ENCODE measurements around the gene GRM7.

GRM7 gene

DNA sequence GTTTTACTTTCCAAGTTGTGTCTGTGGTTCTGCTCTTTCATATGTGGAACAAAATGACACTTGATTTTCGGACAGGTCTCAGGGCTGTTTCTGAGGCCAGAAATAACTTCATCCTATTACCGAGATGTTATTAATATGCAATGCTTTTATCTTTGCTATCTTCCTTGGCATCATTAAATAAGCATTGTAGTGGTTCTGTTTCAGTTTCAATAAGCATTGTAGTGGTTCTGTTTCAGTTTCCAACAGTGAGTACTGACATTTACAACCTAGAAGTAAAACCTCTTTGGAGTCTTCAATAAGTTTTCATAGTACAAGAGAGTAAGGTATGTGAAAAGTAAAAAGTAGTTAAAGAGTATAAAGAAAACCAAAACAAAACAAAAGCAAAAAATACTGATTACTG lies 746.2 kb downstream of the GRM7 start:
- no peak for DNase-seq

DNA sequence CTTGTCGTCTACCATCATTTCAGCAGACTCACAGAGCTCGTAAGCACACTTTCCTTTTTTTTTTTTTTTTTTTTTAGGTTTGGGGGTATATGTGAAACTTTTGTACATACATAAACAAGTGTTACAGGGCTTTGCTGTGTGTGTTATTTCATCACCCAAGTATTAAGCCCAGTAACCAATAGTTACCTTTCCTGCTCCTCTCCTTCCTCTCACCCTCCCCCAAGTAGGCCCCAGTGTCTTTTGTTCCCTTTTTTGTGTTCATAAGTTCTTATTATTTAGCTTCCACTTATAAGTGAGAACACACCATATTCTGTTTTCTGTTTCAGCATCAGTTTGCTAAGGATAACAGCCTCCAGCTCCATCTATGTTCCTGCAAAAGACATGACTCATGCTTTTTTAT lies 746.8 kb downstream of the GRM7 start:
- DNase-seq: no peak

DNA sequence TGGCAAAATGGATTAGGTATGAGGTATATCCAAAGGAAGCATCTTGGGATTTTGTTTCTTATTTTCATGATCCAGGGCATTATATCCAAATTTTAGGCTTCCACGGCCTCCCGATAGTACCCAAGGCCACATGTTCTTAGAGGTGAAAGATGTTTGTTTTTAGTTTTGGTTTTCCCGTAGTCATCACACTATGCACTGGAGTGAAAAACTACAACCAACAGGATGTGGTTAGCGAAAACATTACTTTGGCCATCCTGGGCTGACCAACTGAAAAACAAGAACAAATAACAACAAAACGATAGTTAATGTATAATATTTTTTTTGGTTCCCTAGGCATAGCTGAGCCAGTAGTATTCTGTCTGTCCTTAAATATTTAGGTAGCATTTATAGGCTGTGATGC lies 749.7 kb downstream of the GRM7 start:
- no peak for DNase-seq

DNA sequence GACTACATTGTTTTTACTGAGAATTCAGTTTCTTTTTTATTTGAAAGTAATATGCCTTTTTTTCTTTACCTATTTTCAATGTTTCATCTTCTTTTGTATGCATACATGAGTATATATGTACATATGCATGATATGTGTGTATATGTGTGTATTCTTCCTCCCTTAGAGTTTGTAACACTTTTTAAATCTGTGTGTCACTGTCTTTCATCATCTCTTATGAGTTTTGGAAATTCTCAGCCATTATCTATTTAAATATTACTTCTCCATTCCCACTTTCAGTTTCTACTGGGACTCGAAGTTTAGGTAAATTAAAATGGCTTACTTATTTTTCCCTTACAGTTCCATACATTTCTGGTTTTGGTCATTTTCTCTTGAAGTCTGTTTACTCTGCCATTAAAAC lies 754.1 kb downstream of the GRM7 start:
- no peak for DNase-seq

DNA sequence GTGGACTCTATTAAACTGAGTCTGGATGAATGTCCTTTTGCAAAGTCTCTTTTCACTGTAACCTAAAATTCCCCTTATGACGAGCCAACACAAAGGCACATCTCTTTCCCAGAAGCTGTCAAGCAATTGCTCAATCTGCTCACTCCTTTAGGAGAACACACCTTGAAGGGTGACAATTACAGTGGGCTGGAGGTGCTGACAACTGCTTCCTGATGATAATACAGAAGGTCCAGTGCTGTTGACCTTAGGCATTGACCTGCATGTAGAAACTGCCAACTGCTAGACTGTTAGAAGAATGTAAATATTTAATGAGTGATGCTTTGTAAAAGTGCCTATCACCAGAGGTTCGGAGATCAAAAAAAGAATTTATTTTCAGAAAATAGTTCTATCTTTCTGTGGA lies 757.7 kb downstream of the GRM7 start:
- no peak for DNase-seq

DNA sequence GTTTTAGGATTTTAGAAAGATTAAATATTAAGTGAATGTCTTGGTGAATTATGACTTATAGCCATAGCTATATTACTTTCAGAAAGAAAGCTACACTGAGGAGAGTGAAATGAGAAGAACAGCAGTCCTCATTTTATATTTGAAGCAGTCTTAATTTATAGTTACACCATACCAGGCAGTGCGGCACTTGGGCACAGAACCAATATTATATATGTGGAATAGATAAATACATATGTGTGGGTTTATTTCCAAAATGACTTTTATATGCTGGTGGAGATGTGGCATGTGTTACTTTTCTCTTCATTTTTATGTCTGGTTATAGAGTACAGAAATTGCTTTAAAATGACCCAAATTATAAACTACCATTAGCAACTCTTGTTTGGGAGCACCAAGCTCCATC lies 759.5 kb downstream of the GRM7 start:
- DNase-seq: no peak

DNA sequence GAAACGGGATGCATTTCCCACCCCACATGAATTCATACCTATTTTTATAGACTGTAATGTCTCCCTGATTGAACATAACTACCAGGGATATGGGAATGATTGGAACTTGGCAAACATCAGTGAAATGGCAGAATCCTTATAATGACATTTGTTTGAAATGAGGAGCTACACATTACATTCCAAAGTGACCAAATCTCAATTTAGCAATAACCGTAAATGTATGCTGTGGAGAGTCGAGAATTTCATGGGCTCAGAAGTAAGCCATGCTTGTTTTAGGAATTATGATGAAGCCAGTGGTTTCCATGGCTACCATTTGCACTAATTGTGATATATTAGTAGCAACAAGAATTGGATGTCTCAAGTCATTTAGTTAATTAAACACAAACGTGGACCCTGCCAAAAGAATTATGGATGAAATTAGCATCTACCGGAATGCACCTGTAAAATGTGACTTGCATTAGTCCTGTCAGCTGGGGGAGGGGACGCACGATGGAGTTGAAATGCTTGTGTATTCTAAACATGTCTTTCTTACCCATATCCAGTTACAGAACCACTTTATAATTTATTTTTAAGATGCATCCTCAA lies 760.2 kb downstream of the GRM7 start:
- DNase-seq: no peak

DNA sequence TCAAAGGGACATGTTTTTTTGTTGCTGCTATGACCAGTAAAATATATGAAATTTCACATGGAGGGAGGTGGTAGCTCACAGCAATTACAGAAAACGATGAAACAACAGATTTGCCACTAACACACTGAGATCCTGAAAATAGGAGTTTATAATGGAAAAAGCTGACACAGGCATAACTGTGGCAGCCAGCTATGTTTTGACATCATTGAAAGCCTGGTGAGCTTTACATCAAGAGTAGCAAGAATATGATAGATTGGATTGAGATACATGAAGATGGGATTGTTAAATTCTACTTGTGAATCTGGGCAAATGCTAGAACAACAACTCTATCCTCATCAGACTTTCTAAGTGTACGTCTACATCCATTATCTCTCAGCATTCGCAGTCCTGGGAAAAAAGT lies 760.7 kb downstream of the GRM7 start:
- no peak for DNase-seq

DNA sequence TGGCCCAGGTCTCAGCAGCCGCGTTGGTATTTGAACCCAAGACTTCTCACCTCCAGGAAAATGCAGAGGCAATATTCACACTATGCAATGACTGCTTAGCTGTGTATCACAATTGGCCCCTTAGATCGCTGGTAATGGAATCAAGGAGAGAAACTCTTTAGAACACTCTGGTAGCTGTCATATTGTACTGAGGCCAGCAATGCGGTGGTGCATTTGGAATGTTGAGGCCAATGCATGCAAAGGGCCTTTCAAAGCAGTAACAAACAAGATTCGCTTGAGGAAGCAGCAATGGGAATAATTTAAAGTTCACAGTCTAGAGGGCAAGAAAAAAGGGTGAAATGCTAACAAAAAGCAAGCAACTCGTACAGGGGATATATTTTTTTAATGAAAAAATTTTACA lies 764.1 kb downstream of the GRM7 start:
- DNase-seq: no peak

DNA sequence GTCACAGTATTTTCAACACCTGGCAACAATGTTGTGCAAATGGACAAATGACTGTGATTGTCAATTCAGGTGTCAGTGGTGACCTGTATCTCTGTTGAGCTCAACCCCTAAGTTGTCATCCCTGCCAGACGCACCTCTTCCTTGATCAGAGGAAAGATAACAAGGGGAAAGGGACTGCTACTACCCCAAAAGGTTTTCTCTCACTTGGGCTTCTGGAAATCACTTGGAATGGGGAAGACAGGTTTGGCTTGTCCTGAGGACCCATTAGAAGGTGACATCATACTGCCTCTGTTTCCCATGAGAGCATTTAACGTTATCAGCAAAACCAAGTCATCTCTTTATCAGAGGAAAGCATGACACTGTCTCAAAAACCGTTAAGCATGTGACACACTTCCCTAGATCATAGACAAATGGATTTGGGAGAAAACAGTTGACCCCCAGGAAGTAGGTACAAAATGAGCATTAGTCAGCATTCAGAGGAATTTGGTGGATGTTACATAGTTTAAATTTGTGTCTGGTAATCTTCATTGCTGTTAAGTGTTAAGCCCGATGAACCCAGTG lies 769.5 kb downstream of the GRM7 start:
- no peak for DNase-seq

DNA sequence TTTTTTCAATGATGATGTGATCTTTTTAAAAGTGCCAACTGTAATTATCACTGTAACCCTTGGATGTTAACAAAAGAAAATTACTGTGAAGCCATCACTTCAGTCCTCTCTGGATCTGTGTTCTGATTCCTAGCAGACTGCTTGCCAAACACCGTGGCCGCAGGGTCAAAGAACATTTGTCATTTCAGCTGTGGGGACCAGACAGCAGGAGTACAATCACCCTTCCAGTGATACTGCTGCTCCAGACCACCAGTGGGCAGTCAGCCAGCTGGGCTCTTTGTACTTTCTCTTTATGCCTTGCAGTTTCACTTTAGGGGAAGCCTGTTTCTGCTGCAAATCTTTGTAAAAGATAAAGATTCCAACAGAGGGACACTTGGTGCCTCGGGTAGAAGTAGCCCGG lies 770.0 kb downstream of the GRM7 start:
- DNase-seq: no peak

DNA sequence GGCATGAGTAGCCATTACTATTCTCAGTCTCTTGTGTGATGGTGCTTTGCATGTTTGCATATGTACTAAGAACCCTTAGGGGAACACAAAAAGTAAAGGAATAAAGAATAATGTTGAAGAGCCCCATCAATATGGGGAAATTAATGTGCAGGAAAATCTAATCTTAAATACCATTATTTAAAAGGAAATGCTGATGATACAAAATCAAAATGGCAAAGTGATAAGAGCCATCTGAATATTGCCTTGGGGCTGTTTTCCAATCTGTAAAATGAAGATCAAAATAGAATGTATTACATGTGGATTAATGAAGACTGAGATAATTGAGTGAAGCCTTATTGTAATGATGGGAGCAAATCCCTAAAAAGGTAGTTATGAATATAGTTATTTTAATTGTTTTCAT lies 771.4 kb downstream of the GRM7 start:
- no peak for DNase-seq

DNA sequence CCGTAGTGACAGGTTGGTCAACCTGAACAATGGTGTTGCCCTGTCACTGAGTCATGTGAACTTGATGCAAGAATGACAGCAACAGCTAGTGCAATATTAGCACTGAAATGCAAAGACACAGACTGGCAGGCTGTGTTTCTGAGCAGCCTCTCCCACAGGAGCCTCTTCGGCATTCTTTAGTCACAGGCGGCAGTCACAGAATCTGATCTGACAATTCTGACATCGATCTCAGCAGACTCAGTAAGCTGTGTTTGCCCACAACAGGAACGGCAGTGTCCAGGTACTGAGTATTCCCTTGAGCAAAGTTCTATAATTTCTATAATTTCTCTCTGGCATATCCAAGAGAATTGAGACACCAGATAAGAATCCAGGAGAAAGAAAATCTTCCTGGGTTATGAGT lies 776.8 kb downstream of the GRM7 start:
- DNase-seq: no peak

DNA sequence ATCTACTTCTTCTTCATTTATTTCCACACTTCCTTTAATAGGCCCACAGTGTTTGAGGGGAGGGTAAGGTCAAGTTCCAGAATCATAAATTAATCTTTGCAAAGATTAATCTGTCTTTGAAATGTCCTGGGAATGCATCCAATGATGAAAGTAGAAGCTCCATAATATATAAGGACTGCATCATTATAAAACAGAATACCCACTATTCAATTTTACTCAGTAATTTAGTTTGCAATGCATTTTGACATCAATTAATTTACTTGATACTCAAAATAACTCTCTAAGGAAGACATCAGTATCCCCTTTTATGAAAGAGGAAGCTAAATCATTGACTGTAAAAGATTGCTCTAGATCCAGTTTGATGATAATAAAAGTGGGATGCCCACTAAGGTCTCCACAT lies 777.2 kb downstream of the GRM7 start:
- no peak for DNase-seq

DNA sequence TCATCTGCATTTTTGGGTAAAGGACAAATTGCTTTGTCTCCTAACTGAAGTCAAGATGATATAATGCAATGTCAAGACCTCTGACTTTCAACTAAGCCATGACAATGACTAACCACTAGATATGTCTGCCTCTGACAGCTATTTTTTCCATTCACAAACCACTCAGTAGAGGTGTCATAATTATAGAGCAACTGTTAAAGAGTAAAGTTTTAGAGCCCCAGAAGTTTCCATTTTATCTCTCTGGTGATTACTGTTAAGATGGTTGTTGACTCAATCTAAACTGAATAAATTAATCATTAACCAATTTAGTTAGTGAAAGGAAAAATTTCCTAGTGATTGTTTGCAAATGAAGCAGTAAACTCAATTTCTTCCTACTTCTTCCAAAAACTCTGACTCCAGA lies 779.9 kb downstream of the GRM7 start:
- no peak for DNase-seq

DNA sequence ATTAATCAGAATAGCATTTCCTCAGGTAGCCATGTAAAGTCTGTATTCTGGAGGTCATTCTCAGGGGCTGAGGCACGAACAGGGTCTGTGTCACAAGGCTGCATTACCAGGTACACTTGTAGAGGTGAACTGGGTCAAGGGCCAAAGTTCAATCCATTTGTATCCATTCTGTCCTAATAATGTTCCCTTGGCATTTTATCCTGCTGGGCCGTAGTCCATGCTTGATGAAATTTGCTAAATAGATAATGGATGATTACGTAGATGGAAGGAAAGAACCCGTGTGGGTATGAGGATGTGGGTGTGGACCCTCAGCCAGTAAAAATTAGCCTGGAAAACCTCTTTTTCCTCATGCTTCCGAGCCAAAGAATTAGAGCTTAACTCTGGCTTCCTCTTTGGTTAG lies 785.9 kb downstream of the GRM7 start:
- no peak for DNase-seq

DNA sequence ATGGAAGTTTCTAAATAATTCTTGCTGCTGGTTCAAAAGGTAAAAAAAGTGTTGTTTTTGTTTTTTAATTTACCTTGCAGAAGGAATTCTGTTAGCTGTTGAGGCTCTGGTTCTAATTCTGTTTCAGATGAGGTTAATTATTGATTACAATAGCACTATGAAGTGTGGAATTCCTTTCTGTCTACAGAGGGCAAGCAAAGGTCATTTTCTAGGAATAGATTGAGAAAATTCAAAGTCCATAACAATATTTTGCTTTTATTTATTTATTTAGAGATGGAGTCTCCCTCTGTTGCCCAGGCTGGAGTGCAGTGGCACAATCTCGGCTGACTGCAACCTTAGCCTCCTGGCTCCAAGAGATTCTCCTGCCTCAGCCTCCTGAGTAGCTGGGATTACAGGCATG lies 789.6 kb downstream of the GRM7 start:
- DNase-seq: no peak

DNA sequence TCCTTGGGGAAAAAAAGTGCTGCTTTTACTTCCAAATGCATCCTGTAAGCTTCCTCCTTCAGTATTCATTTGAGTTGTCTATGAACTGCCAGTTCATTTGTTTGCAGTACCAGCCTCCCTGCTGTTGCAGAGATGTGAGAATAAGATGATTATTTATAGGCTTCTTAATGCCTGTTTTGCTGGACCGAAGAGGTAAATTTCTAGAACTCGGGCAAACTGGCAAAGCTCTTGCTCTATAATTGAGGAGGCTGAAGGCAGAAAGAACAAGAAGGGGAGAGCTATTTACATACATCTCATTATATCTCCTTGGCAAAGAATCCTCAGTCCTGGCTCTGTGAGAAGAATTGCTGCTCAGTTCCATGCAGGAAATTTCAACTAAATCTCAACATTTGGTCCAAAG lies 790.4 kb downstream of the GRM7 start:
- DNase-seq: no peak

DNA sequence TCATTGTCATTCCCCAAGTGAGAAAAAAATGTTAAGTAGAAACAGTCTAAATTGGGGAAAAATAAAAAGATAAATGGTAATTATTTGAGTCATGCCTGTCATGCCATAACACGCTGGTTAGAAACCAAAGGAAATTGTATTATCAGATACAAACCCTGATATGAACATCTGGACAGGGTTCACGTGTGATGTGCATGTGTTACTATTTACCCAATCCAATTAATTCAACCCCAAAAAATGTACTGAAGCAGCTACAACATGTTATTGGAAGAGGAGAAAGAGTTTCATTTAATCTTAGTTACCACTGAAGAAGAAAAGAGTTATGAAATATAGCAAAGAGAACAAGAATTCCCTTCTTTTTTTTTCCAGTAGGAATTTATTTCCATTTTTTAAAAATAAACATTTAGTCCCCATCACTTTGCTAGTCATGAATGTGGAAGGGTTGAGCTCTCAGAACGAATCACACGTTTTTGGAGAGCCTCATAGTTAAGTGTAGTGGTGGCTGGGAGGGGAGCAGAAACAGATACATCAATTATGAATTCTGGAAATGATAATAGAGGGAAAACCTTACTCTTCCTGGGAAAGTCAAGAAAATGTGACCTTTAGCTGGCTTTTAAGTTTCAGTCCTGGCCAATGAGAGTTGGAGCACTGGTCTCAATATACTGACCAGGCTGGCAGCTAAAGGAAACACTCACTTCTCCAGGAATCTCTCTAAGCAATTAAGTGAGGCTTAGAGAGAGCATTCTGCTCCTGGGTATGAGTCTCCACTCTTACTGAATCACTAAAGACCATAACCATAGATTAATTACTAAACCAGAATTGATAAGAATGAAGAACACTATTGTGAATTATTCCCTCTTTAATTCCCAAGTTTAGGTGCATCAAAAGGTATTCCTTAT lies 796.5 kb downstream of the GRM7 start:
- DNase-seq: no peak

DNA sequence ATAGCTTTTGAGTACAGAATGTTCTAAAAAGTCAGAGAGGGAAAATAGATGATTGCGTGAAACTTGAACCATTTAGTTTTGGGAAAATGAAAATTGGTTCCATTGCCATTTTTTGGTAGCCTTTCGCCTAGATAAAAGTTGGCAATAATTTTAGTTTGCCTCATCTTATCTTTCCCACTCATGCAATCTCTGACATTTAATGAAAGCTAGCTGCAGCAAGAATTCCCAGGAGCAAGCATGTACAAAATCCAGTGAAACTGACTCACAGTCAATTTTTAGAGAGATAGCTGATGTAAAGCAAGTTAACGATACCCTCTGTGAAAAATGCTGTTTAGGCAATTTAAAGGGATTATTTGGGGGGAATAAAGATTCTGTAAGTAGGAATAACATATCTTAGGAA lies 797.4 kb downstream of the GRM7 start:
- no peak for DNase-seq

DNA sequence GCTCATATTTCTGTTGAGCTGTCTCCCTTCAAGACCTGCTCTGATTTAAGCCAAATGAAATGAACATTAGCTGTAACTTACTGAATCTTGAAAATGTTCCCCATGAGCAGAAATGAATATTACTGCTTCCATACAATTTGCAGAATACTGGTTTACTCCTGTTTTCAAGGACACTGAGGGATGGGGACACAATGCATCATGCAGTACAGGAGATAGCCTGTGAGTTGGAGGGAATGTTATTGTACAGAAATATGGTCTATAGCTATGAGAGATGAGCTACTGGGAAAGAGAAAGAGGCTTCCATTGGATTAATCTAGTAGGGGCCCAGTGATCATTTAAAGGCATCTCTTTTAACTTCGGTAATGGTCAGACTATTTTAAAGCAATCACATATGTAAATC lies 798.2 kb downstream of the GRM7 start:
- DNase-seq: no peak

DNA sequence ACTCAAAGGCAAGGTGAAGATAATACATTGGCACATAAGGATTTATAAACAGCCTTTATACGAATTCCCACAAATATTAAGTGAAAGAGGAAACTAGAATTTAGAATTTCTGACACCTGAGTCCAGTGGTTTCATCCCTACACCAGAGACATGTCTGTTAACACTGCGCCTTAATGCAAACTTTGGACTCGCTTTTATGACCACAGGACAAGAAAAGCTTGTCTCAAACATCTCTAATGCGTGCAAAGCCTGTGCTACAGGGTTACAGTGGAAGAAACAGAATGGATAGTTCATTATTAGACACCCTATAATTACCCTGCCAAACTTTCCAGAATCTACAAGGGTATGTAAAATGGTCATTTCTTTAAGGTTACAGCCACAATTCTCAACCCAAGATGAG lies 802.9 kb downstream of the GRM7 start:
- DNase-seq: no peak

DNA sequence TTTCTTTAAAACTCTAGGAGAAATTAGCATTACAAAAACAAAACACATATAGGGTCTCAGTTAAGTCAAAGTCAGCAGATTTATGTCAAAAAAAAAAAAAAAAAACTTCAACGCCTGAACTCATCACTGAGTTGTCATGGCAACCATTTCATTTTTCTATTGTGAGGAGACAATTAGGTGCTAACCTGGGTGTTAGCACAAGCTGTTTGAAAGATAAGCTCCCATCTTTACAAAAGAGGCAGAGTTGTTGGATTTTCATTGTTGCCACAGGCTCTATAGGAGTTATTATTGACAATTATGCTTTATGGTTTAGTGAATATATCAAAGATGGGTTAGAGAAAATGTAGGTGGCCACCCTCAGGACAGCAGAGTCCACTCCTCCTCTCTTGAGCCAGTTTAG lies 806.9 kb downstream of the GRM7 start:
- no peak for DNase-seq

DNA sequence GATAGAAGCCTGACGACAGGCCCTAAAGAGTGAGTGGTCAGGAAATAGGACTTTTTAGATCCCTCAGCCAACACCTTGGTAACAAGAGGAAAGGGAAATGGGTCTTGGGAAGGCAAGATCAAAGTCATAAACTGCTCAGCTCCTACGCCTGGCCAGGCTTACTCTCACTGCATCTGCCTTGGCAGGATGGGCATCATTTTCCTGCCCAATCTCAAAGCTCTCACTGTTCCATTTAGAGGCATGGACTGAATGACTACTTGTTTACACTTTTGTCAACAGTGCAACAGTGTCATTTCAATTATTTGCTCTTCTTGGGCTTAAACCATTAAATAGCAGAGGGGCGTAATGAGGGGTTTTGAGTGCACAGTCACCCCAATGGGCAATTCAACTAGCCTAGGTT lies 808.7 kb downstream of the GRM7 start:
- no peak for DNase-seq

DNA sequence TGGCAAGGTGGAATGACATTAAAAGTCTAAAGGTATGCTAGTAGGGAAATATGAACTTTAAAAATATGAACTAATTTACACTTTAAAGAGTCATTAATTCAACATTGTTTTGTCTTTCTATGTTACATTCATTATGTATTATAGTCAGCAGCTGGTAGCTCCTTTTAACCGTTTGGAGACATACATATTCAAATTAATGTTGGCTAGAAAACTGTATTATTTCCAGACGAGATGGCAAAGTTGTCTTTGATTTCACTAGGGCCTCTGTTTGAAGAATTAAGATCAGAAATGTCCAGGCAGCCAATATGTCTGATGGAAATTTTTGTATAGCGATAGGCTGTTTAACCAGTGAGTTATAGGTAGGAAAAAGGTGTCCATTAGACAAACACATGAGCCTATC lies 817.6 kb downstream of the GRM7 start:
- no peak for DNase-seq
